Fibroblast of pulmonary artery (primary cell): ENCODE measurements around the gene NETO1.

Source experiments
- DNase-seq: peaks from one replicate; pipeline ENCODE4 v3.0.0-alpha.2; 2010; ENCODE audit warnings: low read depth
- H3K4me3 ChIP-seq: replicated peaks from 2 replicates; pipeline ENCODE4 v1.5.1; 2011; ENCODE audit warnings: low read depth, mild to moderate bottlenecking, control low read depth, low read length, moderate library complexity
- TF ChIP-seq, protein P1 (sequence below): IDR thresholded peaks from 2 replicates; pipeline ENCODE4 v1.5.1; 2011; ENCODE audit warnings: mild to moderate bottlenecking, control low read depth, low read length, inconsistent platforms; ENCODE audit errors: missing control alignments

The NETO1 gene

DNA sequence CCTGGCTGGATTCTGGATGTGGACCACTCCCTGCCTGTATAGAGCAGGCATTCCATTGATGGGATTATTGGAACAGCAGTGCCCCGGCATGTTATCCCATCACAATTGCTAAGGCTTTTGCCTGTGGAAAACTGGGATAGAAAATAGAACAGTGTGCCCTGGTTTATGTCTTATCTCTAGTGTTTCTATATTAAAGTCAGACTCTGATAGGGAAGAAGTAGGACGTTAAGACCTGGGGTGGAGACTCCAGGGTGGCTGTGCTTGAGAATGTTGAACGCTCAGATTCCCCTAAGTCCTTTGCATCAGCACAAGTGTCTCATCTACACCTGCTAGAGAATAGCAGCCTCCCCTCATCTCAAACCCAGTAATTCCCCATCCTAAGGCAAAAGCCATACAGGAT is 10.8 kb upstream of the NETO1 start:
- H3K4me3 ChIP-seq, result no peak overlapping the region
- DNase-seq, result no peak
- TF ChIP-seq, protein P1, sequence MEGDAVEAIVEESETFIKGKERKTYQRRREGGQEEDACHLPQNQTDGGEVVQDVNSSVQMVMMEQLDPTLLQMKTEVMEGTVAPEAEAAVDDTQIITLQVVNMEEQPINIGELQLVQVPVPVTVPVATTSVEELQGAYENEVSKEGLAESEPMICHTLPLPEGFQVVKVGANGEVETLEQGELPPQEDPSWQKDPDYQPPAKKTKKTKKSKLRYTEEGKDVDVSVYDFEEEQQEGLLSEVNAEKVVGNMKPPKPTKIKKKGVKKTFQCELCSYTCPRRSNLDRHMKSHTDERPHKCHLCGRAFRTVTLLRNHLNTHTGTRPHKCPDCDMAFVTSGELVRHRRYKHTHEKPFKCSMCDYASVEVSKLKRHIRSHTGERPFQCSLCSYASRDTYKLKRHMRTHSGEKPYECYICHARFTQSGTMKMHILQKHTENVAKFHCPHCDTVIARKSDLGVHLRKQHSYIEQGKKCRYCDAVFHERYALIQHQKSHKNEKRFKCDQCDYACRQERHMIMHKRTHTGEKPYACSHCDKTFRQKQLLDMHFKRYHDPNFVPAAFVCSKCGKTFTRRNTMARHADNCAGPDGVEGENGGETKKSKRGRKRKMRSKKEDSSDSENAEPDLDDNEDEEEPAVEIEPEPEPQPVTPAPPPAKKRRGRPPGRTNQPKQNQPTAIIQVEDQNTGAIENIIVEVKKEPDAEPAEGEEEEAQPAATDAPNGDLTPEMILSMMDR, result no peak

DNA sequence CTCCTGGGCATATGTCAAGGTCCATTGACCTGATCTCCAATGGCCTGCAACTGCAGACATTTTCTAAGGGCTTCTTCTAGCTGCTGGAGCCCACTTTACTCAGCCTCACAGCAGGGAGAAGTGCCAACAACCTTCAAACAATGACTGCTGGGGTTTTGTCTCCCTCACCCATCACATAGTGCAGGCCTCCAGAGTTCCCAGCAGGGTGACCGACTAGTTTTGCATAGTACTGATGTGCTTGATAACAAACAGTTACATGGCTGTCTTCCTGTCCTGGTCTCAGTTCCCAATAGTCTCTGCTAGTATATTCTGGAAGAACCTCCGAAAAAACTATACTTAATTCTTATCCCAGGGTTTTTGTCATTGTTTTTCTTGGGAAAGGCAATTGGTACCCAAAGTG is 10.4 kb upstream of the NETO1 start:
- no peak for DNase-seq
- TF ChIP-seq, protein P1, result no peak
- H3K4me3 ChIP-seq, result no peak overlapping the region

DNA sequence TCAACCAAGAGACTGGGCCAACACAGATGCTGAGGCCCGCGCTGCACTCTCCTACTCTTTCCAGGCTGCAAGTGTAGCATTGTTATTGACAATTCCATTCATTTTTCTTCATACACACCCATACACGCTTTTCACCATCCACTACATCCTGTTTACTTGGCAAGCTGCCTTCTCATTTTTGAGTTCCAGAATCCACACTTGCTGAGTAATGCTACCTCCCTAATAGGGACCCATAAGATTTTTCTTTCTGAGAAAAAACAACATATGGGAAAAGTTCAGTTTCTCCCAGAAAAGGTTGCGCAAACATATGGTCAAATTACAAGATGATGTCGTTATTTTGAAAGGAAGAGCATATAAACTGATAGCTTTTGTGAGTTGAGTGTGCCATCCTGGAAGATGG is 3.3 kb upstream of the NETO1 start:
- no peak overlapping the region for H3K4me3 ChIP-seq
- TF ChIP-seq, protein P1, result no peak
- peak; percentile 10 for DNase-seq

DNA sequence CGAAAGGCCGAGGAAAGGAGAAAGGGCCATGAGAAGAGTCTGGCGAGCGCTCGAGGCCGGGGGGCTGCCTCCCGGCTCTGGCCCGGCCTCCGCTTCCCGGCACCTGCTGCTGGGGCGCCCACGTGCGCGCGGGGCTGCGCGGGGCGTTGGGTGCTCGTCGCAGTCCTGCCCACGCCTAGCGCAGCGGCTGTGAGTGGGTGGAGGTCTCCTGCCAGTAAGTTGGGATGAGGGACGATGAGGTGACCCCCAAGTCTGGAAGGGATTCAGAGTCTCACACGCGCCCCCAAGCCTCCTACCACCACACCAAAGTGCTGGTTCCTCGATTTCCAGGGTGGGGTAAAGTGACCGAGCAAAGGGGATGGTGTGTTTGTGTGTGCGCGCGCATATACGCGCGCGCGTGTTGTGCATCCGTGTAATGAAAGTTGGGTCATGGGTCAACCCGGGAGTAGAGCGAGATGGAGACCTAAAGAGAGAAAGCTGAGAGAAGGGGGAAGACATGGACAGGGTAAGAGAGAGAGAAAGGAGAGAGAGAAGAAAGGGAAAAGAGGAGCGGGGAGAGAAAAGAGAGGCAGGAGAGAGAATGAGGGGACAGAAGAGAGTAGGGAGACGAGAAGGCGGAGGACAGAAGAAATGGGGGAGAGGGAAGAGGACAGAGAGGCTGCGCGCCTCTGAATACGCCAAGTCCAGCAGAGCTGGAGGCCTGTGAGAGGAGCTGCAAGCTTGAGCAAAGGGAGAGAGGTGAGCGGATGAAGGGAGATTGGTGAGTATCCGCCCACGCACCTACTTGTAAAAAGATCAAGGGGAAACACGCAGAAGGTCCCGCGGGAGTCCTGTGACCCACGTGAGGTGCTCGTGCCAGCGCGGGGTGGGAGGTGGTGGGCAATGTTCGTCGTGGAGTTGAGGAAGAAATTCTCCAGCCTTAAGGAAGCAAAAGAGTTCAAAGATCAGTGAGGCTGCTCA is 1.7 kb upstream of the NETO1 start:
- TF ChIP-seq, protein P1, result no peak
- H3K4me3 ChIP-seq, result no peak overlapping the region
- DNase-seq, result no peak

DNA sequence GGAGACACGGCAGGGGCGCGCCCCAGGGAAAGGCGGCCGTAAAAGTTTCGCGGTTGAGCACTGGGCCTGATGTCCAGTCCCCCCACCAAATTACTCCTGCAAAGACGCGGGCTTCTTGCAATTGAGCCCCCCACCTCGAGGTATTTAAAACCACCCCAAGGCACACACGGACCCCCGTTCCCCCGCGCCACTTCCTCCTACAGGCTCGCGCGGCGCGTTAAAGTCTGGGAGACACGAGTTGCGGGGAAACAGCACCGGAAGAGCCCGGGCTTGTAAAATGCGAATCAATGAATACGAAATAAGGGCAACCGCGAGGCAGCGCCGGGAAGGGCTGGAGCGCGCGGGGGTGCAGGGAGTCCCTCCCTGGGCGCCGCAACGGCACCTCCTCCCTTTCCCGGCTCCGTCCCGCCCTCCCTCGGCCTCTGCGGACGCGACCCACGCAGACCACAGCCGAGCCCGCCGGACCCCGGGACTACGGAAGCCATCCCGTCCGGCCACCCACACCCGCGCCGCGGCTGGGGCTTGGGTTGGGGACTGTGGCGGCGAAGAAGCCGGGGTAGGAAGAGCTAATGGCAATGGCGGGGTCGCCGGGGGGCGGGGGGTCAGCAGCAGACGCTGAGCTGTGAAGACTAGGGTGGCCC is 918 bp upstream of the NETO1 start:
- DNase-seq, result no peak
- H3K4me3 ChIP-seq, result peak overlapping the region; percentile 22
- TF ChIP-seq, protein P1, result no peak

DNA sequence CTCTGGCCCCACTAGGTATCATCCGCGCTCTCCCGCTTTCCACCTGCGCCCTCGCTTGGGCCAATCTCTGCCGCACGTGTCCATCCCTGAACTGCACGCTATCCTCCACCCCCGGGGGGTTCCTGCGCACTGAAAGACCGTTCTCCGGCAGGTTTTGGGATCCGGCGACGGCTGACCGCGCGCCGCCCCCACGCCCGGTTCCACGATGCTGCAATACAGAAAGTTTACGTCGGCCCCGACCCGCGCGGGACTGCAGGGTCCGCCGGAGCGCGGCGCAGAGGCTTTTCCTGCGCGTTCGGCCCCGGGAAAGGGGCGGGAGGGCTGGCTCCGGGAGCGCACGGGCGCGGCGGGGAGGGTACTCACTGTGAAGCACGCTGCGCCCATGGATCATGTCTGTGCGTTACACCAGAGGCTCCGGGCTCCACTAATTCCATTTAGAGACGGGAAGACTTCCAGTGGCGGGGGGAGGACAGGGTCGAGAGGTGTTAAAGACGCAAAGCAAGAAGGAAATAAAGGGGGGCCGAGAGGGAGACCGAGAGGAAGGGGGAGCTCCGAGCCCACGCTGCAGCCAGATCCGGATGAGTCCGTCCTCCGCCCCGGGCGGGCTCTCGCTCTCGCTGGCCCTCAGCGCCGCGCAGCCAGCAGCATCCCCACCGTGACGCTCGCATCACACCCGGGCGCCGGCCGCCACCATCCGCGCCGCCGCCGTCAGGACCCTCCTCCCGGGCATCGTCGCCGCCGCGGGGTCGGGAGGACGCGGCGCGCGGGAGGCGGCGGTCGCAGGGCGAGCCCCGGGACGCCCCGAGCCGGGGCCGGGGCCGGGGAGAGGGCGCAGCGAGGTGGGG is 664 bp downstream of the NETO1 start:
- TF ChIP-seq, protein P1, result no peak
- DNase-seq, result no peak
- H3K4me3 ChIP-seq, result no peak overlapping the region
